ENCODE results near the gene C1QTNF1.
A peak's percentile ranks its signal among the peaks of the same experiment; 100 is the strongest.
"Not testable (repeated sequence)": the region's sequence is repeated elsewhere in the genome, so short reads cannot be mapped to it uniquely, and the experiment has no call there.

The C1QTNF1 gene

GRCh38 chr17:79006794-79007503, 17.0 kb upstream of the C1QTNF1 start:
- no peak for DNase-seq

GRCh38 chr17:79007504-79008381, 16.2 kb upstream of the C1QTNF1 start:
- DNase-seq = no peak

DNA sequence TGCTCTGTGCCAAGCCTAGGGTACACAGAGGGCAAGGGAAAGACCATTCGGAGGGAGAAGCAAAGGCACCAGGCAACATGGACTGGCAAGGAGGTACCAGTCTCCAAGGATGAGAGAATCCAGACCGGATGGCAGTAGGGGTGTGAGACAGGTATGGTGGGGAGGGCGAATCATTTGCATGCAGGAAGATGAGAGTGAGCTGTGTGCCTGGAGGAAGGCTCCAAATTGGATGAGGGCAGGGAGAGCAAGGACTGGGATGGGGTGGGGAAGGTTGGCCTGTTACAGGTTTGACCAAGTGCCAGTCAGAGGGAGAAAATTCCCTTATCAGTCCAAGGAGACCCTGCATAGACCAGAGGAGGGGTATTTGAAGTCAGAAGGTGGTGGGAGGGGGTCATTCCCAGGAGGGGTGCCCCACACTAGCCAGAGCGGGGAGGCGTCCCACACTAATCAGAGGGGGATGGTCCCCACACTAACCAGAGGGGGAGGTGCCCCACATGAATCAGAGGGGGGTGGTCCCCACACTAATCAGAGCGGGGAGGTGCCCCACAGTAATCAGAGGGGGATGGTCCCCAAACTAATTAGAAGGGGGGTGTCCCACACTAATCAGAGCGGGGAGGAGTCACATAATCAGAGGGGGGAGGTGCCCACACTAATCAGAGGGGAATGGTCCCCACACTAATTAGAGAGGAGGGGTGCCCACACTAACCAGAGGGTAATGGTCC, 15.1 kb upstream of the C1QTNF1 start:
- no peak for DNase-seq

GRCh38 chr17:79009397-79010303, 14.3 kb upstream of the C1QTNF1 start, which contains the start of gene CANT1:
CANT1 (minus strand) TSS chr17:79009764; CDS start chr17:78997622, 12,142 bp downstream.
- peak; percentile 90 for DNase-seq

GRCh38 chr17:79010304-79010646, 13.7 kb upstream of the C1QTNF1 start:
- DNase-seq = no peak

DNA sequence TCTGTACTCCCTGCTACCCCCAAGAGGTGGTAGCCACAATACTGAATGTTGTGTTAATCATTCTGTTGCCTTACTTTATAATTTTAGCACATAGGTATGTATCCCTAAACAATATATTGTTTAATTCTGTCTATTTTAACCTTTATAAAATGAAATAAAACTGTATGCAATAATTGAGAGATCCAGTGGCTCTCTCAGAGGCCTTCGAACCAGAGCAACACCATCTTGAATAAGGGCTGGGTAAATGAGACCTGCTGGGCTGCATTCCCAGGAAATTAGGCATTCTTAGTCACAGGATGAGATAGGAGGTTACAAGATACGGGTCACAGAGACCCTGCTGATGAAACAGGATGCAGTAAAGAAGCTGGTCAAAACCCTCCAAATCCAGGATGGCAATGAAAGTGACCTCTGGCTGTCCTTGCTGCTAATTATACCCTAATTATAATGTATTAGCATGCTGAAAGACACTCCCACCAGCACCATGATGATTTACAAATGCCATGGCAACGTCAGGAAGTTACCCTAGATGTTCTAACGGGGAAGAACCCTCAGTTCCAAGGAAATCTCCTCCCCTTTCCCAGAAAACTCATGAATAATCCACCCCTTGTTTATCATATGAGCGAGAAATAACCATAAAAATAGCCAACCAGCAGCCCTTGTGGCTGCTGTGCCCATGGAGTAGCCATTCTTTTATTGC, 12.4 kb upstream of the C1QTNF1 start:
- no peak for DNase-seq

GRCh38 chr17:79012563-79013134, 11.3 kb upstream of the C1QTNF1 start:
- DNase-seq = no peak

DNA sequence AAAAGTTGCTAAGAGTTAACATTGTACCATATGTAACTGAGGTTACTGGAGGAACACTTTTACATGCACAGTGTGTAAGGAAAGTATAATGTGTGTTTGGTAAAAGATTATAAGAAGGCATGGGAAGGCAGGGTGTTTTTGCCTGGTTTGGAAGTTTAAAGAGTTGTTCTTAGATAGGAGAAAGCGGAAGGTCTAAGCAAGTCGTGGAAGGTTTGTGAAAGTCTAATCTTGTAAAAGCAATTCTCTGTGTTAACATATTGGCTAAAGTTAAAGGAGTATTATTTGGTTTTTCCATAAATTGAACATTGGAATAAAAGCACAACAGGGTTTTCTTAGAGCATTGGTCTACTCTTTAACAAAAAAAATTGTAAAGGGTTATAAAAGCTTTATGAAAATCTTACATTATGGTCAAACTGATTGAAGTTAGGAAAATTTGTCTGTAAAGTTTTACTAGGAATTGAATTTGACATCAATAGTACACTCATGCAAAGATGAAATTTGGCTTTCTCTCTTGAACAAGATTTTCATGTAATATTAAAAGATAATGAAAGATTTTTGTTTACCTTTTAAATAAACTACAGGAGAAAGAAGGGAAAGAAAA, 9.7 kb upstream of the C1QTNF1 start:
- DNase-seq = no peak

- no peak for DNase-seq
These were observed 6.2 kb upstream of the C1QTNF1 start for GRCh38 chr17:79017546-79018369.

- DNase-seq = no peak
These were observed 5.6 kb upstream of the C1QTNF1 start for GRCh38 chr17:79018370-79018695.

DNA sequence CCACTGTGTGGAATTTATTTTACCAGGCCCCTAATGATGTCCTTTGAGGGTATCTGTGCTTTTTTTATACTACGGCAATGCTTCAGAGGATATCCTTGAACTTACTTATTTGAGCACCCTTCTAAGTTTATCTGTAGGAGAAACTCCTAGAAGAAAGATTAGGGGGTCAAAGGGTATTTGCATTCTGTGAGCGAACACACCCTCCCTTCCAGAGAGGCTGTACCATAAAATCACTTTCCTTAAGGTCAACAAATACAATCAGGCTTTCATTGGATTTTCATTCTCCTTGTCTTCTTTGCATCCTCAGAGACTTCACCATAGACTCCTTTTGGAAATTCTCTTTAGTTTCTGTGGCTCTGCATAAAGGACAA, 4.7 kb upstream of the C1QTNF1 start:
- no peak for DNase-seq

GRCh38 chr17:79019632-79020584, 4.1 kb upstream of the C1QTNF1 start:
- no peak for DNase-seq

GRCh38 chr17:79020631-79021301, 3.2 kb upstream of the C1QTNF1 start:
- DNase-seq = no peak

DNA sequence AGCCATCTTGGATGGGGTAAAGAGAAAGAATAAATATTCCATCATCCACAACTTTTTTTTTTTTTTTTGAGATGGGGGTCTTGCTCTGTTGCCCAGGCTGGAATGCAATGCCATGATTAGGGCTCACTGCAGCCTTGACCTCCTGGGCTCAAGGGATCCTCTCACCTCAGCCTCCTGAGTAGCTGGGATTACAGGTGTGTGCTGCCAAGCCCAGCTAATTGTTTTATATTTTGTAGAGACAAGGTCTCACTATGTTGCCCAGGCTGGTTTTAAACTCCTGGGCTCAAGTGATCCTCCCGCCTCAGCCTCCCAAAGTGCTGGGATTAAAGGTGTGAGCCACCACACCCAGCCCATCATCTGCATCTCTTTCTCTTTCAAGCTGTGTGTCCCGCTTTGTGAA, 2.0 kb upstream of the C1QTNF1 start:
- not testable (repeated sequence) for DNase-seq

DNA sequence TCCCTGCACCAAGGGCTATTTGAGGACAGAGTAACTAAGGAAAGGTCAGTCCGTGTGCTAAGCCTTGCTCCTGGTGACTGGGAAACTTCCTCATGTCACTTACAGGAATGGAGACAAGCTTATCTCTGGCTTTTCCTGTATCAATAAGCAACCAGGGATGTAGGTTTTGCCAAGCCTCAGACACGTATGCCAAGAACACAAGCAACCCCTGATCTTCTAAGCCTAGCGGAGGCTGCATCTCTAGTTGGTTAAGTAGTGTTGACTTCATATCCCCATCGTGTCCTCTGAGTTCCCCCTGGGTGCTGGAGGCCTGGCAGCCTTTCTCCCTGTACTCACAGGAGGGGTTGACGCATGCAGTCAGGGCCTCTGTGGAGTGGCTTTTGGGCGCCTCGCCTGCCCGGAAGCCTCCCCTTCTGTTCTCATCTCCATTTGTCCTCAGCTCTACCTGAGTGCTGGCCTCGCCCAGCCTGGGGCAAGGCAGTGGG, 1.4 kb upstream of the C1QTNF1 start:
- DNase-seq = no peak

GRCh38 chr17:79023180-79023705, 726 bp upstream of the C1QTNF1 start:
- no peak for DNase-seq

DNA sequence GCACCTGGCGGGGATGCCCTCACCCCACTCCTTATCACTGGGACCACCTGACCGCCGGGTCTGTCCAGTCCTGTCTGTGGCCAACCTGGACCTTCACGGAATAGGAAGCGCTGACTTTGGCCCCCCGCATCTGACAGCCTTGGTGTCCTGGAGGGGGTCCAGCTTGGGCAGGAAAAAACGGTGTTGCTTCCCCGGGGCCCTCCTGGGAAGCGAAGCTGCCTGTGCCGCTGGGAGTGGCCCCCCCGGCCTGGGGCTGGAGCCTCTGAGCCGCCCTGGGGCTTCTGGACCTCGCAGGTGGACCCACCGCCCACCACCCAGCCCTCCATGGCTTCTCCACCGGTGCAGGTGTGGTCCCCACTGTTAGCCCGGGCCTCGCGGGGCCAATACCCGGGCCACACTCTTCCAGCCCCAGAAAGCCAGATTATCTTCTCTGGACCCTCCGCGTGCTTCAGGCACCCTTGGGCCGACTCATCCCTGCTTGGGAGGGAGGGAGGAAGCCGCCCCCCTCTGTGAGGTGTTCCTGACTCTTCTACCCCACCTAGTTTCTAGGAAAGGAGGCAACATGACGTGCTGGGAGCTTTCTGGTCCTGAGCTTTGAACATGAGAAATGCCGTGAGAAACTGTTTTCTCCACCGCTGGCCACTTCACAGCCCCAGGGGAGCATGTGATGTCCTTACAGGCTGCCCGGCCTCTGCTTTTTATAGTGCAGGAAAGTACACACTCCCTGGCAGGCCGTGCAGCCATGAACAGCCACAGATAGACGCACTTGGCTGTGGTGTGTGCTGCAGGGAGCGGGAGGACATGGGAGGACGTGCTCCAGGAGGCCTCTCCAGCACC, 1.1 kb downstream of the C1QTNF1 start:
- no peak for DNase-seq

All from activated CD8-positive, alpha-beta memory T cell treated with anti-CD3 and anti-CD28 coated beads for 24 hours (primary cell).